HG03342 (cell line): ENCODE results near the gene KISS1R.

Source experiments
- ATAC-seq: cut with Tn5 transposase; IDR thresholded peaks from one replicate; pipeline ENCODE4 v1.9.1; 2021; ENCODE audit warnings: mild to moderate bottlenecking, moderate library complexity; ENCODE audit not compliant: unreplicated experiment

Gene KISS1R

GRCh38 chr19:899336-900042 is 17.6 kb upstream of the KISS1R start:
- ATAC-seq, result no peak

- ATAC-seq, result no peak
These were observed 17.2 kb upstream of the KISS1R start for GRCh38 chr19:900043-900301.

- ATAC-seq, result no peak
These were observed 16.6 kb upstream of the KISS1R start for GRCh38 chr19:900302-901111.

- ATAC-seq, result no peak
These were observed 15.7 kb upstream of the KISS1R start for GRCh38 chr19:901216-902092.

GRCh38 chr19:902093-902370 is 15.1 kb upstream of the KISS1R start:
- no peak for ATAC-seq

GRCh38 chr19:902446-903226 is 14.5 kb upstream of the KISS1R start:
- ATAC-seq, result no peak

- no peak for ATAC-seq
These were observed 13.8 kb upstream of the KISS1R start for GRCh38 chr19:903266-903797.

- ATAC-seq, result no peak
These were observed 12.6 kb upstream of the KISS1R start for GRCh38 chr19:904545-904944.

- ATAC-seq, result no peak
These were observed 10.7 kb upstream of the KISS1R start for GRCh38 chr19:906480-906879.

GRCh38 chr19:907183-907853 is 9.8 kb upstream of the KISS1R start:
- no peak for ATAC-seq

GRCh38 chr19:911197-912033 is 5.7 kb upstream of the KISS1R start:
- no peak for ATAC-seq

- ATAC-seq, result no peak
These were observed 4.7 kb upstream of the KISS1R start for GRCh38 chr19:912181-913079.

GRCh38 chr19:913080-913748 is 3.9 kb upstream of the KISS1R start, which contains the start of gene R3HDM4:
R3HDM4 (minus strand) TSS chr19:913219; CDS start chr19:913157, 62 bp downstream.
- peak; percentile 46 for ATAC-seq

GRCh38 chr19:916645-917322 is 349 bp upstream of the KISS1R start:
- no peak for ATAC-seq

- ATAC-seq, result no peak
These were observed 962 bp downstream of the KISS1R start for GRCh38 chr19:918152-918437.

GRCh38 chr19:918481-919198 is 1.5 kb downstream of the KISS1R start:
- ATAC-seq, result no peak
